H9 (cell line): ENCODE measurements around the gene ZNF319. TPM values are rescaled to one million over a fixed set of nuclear protein-coding genes. Genes with fewer than 3 reads are reported as not detected.

ENCODE experiments used
- DNase-seq: peaks from one replicate; pipeline ENCODE4 v3.0.0-alpha.2; 2017
- H2AFZ ChIP-seq: one replicate; pipeline ENCODE4 v1.6.1; 2013; ENCODE audit warnings: mild to moderate bottlenecking, low read length, control low read depth, moderate library complexity
- H2AK5ac ChIP-seq: 2 replicates; pipeline ENCODE4 v1.6.1; 2013; ENCODE audit warnings: low read length, control low read depth, mixed read lengths; ENCODE audit not compliant: insufficient read length
- H2BK120ac ChIP-seq: one replicate; pipeline ENCODE4 v1.6.1; 2013; ENCODE audit warnings: low read depth, mild to moderate bottlenecking, low read length, control low read depth, inconsistent platforms; ENCODE audit not compliant: poor library complexity, severe bottlenecking
- H2BK12ac ChIP-seq: 2 replicates; pipeline ENCODE4 v1.6.1; 2013; ENCODE audit warnings: low read length, control low read depth, mixed read lengths, low read depth; ENCODE audit not compliant: insufficient read length
- H2BK15ac ChIP-seq: 2 replicates; pipeline ENCODE4 v1.6.1; 2013; ENCODE audit warnings: low read depth, low read length, control low read depth
- H2BK20ac ChIP-seq: one replicate; pipeline ENCODE4 v1.6.1; 2013; ENCODE audit warnings: low read depth, mild to moderate bottlenecking, low read length, control low read depth, inconsistent platforms; ENCODE audit not compliant: poor library complexity, severe bottlenecking
- H2BK5ac ChIP-seq: 2 replicates; pipeline ENCODE4 v1.6.1; 2013; ENCODE audit warnings: low read length, control low read depth, mixed read lengths; ENCODE audit not compliant: insufficient read length
- H3K14ac ChIP-seq: 2 replicates; pipeline ENCODE4 v1.6.1; 2013; ENCODE audit warnings: low read length, control low read depth; ENCODE audit not compliant: insufficient read depth
- H3K18ac ChIP-seq: 2 replicates; pipeline ENCODE4 v1.6.1; 2013; ENCODE audit warnings: low read depth, mild to moderate bottlenecking, mixed read lengths, low read length, control low read depth; ENCODE audit not compliant: insufficient read length
- H3K23ac ChIP-seq: 2 replicates; pipeline ENCODE4 v1.6.1; 2013; ENCODE audit warnings: low read length, control low read depth, mixed read lengths, low read depth; ENCODE audit not compliant: insufficient read length
- H3K23me2 ChIP-seq: 2 replicates; pipeline ENCODE4 v1.6.1; 2013; ENCODE audit warnings: low read depth, mild to moderate bottlenecking, mixed read lengths, low read length, control low read depth; ENCODE audit not compliant: insufficient read length, poor library complexity, severe bottlenecking
- H3K27ac ChIP-seq: 2 replicates; pipeline ENCODE4 v1.5.1; 2013; ENCODE audit warnings: low read length, control low read depth, mixed read lengths, low read depth; ENCODE audit not compliant: insufficient read length
- H3K27me3 ChIP-seq: 2 replicates; pipeline ENCODE4 v1.6.1; 2013; ENCODE audit warnings: low read length, control low read depth, inconsistent platforms; ENCODE audit not compliant: insufficient read depth
- H3K4ac ChIP-seq: 2 replicates; pipeline ENCODE4 v1.6.1; 2013; ENCODE audit warnings: low read depth, mild to moderate bottlenecking, control low read depth, inconsistent platforms, low read length, moderate library complexity
- H3K4me1 ChIP-seq: 2 replicates; pipeline ENCODE4 v1.6.1; 2013; ENCODE audit warnings: low read length, control low read depth, inconsistent platforms; ENCODE audit not compliant: insufficient read depth
- H3K4me2 ChIP-seq: 2 replicates; pipeline ENCODE4 v1.6.1; 2013; ENCODE audit warnings: low read length, control low read depth, mixed read lengths; ENCODE audit not compliant: insufficient read length, insufficient read depth
- H3K56ac ChIP-seq: 2 replicates; pipeline ENCODE4 v1.6.1; 2013; ENCODE audit warnings: low read depth, mild to moderate bottlenecking, mixed read lengths, low read length, control low read depth; ENCODE audit not compliant: insufficient read length
- H3K79me1 ChIP-seq: 2 replicates; pipeline ENCODE4 v1.6.1; 2013; ENCODE audit warnings: low read depth, mild to moderate bottlenecking, moderate library complexity, low read length, control low read depth, inconsistent platforms; ENCODE audit not compliant: insufficient read depth, poor library complexity, severe bottlenecking
- H3K79me2 ChIP-seq: 2 replicates; pipeline ENCODE4 v1.6.1; 2013; ENCODE audit warnings: low read length, control low read depth, inconsistent platforms; ENCODE audit not compliant: insufficient read depth
- H3K9ac ChIP-seq: 2 replicates; pipeline ENCODE4 v1.6.1; 2013; ENCODE audit warnings: low read length, control low read depth, mixed read lengths; ENCODE audit not compliant: insufficient read length; ENCODE audit errors: extremely low read depth
- H3K9me3 ChIP-seq: one replicate; pipeline ENCODE4 v1.6.1; 2013; ENCODE audit warnings: low read depth, low read length, inconsistent platforms; ENCODE audit not compliant: control insufficient read depth
- H3T11ph ChIP-seq: one replicate; pipeline ENCODE4 v1.6.1; 2013; ENCODE audit warnings: mild to moderate bottlenecking, low read length, control low read depth, inconsistent platforms
- H4K20me1 ChIP-seq: one replicate; pipeline ENCODE4 v1.6.1; 2013; ENCODE audit not compliant: control insufficient read depth, insufficient read length, insufficient read depth
- H4K5ac ChIP-seq: 2 replicates; pipeline ENCODE4 v1.6.1; 2013; ENCODE audit warnings: low read depth, mild to moderate bottlenecking, mixed read lengths, low read length, control low read depth; ENCODE audit not compliant: insufficient read length
- H4K8ac ChIP-seq: replicated peaks from 2 replicates; pipeline ENCODE4 v1.6.1; 2013; ENCODE audit warnings: low read length, control low read depth, mixed read lengths, low read depth; ENCODE audit not compliant: insufficient read length
- H4K91ac ChIP-seq: 2 replicates; pipeline ENCODE4 v1.6.1; 2013; ENCODE audit warnings: low read depth, mild to moderate bottlenecking, moderate library complexity, mixed read lengths, low read length, control low read depth; ENCODE audit not compliant: insufficient read length
- H3K27ac Mint-ChIP-seq, 3 experiments: 2 replicates in 2 of 3; 3 replicates in 1 of 3; pipeline ENCODE4 v1.8.0; 2020 to 2021; ENCODE audit warnings: mixed read lengths in 3 of 3, mild to moderate bottlenecking in 1 of 3, moderate library complexity in 1 of 3
- H3K27me3 Mint-ChIP-seq: 2 replicates; pipeline ENCODE4 v1.8.0; 2021; ENCODE audit warnings: low read depth, mild to moderate bottlenecking, moderate library complexity, mixed read lengths
- H3K36me3 Mint-ChIP-seq, 3 experiments: 2 replicates in 2 of 3; 3 replicates in 1 of 3; pipeline ENCODE4 v1.8.0; 2020 to 2021; ENCODE audit warnings: low read depth in 3 of 3, mixed read lengths in 3 of 3; ENCODE audit not compliant: insufficient read depth in 1 of 3
- H3K4me1 Mint-ChIP-seq, 2 experiments: 2 replicates each; pipeline ENCODE4 v1.8.0; 2020; ENCODE audit warnings: mixed read lengths in 2 of 2
- H3K4me3 Mint-ChIP-seq, 2 experiments: 2 replicates in 1 of 2; 3 replicates in 1 of 2; pipeline ENCODE4 v1.8.0; 2020 to 2021; ENCODE audit warnings: mild to moderate bottlenecking in 2 of 2, mixed read lengths in 2 of 2, moderate library complexity in 1 of 2
- H3K9me3 Mint-ChIP-seq, 2 experiments: 2 replicates in 1 of 2; 3 replicates in 1 of 2; pipeline ENCODE4 v1.8.0; 2020; ENCODE audit warnings: mild to moderate bottlenecking in 2 of 2, mixed read lengths in 2 of 2, moderate library complexity in 1 of 2
- CTCF ChIP-seq: fragments of 200-600 bp; sonication (generic); conservative IDR thresholded peaks from 3 replicates; pipeline ENCODE4 v1.8.0; 2021; ENCODE audit warnings: antibody characterized with exemption, mild to moderate bottlenecking
- WGBS: extraction: QIAGEN DNeasy Blood & Tissue Kit; methylation state at CpG from one replicate; pipeline ENCODE4 v1.1.7; 2013; ENCODE audit warnings: missing lambda C conversion rate, low lambda C conversion rate, mixed read lengths; ENCODE audit not compliant: insufficient read length; ENCODE audit errors: extremely low coverage; 5-methylcytosine and 5-hydroxymethylcytosine counted together
- total RNA-seq: library from RNA; stranded (reverse); gene quantifications from 2 replicates; pipeline ENCODE4 v1.2.1, GENCODE V29; 2021

ZNF319 gene
- total RNA-seq, 1 experiment from 2014 or later: 5.6 TPM

- no peak for DNase-seq
- no peak overlapping the region for H4K91ac ChIP-seq
- Mint-ChIP-seq H3K36me3 (peaks cover 4 to 33% (median 18%) of the 10 kb centered on the region in 3 experiments), H3K27ac (0 out of 7 replicates have a peak overlapping the region, but pooled peaks of 1 of the 3 experiments have one; percentile 39), H3K4me1 (peaks cover 8 to 25% of the 10 kb centered on the region in 2 experiments), H3K4me3 (no peak overlapping the region), H3K27me3 (peaks cover 3% of the 10 kb centered on the region; the same call in 1 of the 2 replicates), H3K9me3 (peaks cover 6 to 7% of the 10 kb centered on the region in 2 experiments; a peak in 4 of 5 replicates)
- H3K23ac ChIP-seq: no peak overlapping the region
- H3T11ph ChIP-seq: no peak overlapping the region
- H4K20me1 ChIP-seq: no peaks in the 10 kb centered on the region
- no peak overlapping the region for H3K9ac ChIP-seq
- H2BK20ac ChIP-seq: no peak overlapping the region
- no peaks in the 10 kb centered on the region for H3K79me2 ChIP-seq
- H2BK12ac ChIP-seq: no peak overlapping the region
- no peak overlapping the region for H2AFZ ChIP-seq
- H4K8ac ChIP-seq: no peak overlapping the region
- TF ChIP-seq CTCF: no peak
- H3K56ac ChIP-seq: no peak overlapping the region
- no peaks in the 10 kb centered on the region; the same call in 1 of the 2 replicates for H3K4me1 ChIP-seq
- no peak overlapping the region for H3K4me2 ChIP-seq
- H4K5ac ChIP-seq: no peak overlapping the region
- no peak overlapping the region; the same call in 1 of the 2 replicates for H3K14ac ChIP-seq
- H2BK15ac ChIP-seq: no peak overlapping the region
- H2BK5ac ChIP-seq: no peak overlapping the region
- no CpG with 5 or more reads among the region's 6 CpGs for WGBS
- H3K4ac ChIP-seq: no peak overlapping the region
- no peak overlapping the region for H3K18ac ChIP-seq
- no peaks in the 10 kb centered on the region for H3K9me3 ChIP-seq
- no peaks in the 10 kb centered on the region for H3K79me1 ChIP-seq
- H3K27me3 ChIP-seq: no peaks in the 10 kb centered on the region
- H2BK120ac ChIP-seq: no peak overlapping the region
- H2AK5ac ChIP-seq: no peak overlapping the region
- H3K27ac ChIP-seq: no peak overlapping the region
- no peaks in the 10 kb centered on the region for H3K23me2 ChIP-seq
These were observed 46.5 kb upstream of the ZNF319 start for GRCh38 chr16:58046936-58047335.
